GM12874 (cell line): ENCODE results near the gene CFTR.

ENCODE experiments used
- CTCF ChIP-seq: IDR thresholded peaks from 2 replicates; pipeline ENCODE4 v1.5.1; 2011; ENCODE audit warnings: low read depth, mild to moderate bottlenecking, control low read depth, low read length, moderate library complexity; ENCODE audit not compliant: insufficient read depth

CFTR gene

GRCh38 chr7:117606132-117606531, 126.3 kb downstream of the CFTR start:
- no peak for TF ChIP-seq CTCF

DNA sequence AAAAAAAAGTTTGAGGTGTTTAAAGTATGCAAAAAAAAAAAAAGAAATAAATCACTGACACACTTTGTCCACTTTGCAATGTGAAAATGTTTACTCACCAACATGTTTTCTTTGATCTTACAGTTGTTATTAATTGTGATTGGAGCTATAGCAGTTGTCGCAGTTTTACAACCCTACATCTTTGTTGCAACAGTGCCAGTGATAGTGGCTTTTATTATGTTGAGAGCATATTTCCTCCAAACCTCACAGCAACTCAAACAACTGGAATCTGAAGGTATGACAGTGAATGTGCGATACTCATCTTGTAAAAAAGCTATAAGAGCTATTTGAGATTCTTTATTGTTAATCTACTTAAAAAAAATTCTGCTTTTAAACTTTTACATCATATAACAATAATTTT, 130.6 kb downstream of the CFTR start:
- TF ChIP-seq CTCF: no peak

DNA sequence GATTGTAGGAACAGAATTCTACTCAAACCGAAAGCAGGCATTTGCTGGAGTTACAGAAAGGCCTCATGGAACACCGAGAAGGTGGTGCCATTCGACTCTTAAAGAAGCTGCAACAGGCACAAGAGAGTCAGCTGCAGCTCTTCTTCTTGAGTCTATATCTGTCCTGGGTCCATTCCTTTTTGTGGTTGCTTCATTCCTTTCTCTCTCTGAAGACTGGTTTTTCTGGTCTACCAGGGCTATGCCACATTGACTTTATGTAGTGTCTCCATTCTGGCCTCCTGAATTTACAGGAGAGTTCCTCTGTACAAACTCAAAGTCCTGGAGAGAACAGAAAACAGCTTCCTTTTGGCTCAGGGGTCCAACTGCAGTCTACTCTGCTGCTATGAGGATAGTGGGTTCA, 132.8 kb downstream of the CFTR start:
- TF ChIP-seq CTCF: no peak

DNA sequence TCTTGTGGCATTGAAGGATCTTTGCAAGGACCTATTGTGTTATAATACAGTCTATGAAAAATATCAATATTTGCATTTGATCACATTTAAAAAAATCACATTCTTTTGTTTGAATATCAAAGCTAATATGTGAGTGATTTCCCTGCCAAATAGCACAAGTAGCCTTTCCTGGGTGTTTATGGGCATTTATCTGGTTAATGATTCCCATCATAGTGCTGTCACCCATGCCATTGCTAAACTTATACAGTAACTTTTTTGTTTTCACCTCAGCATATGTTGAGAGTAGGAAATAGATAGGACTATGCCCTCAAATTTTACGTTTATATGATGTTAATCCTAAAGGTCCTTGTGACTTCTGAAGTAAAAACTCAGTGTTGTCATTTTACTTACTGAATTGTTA, 136.9 kb downstream of the CFTR start:
- no peak for TF ChIP-seq CTCF

DNA sequence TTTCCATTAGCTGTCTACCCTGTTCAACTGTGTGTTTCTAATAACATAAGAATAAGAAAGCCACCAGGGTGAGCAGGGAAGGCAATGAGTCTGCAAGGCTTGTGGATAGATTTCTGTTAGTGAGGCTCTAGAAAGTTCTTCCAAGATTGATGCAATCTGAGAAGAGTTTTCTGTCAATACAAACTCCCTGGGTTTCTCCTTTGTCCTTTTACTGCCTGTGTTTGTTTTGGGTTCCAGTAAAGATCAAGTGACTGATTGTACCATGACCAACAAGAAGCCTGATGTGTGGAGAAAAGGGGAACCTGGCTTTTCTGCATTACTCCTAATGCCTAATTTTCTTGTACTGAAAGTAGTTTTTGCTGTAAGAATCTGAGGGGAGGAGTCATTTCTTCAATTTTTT, 139.9 kb downstream of the CFTR start:
- no peak for TF ChIP-seq CTCF

DNA sequence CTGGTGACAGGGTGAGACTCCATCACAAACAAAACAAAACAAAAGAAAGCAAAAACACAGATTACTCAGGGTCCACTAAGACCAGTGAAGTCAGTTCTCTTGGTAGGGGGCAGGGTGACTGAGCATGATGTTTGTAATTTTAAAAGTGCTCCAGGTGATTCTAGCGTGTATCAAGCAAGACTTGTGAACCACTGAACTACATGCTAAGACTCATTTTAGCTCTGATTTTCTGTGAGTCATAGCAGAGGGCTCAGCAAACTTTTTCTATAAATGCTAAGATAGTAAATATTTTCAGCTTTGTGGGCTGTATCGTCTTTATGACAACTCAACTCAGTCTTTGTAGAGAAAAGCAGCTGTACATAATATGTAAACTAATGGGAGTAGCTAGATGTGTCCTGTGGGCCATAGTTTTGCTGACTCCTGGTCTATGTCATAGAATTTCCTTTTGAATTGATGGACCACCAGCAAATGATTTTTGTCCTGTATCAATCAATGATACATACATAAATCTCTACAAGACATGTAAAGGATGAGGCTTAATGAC, 141.3 kb downstream of the CFTR start:
- no peak for TF ChIP-seq CTCF

DNA sequence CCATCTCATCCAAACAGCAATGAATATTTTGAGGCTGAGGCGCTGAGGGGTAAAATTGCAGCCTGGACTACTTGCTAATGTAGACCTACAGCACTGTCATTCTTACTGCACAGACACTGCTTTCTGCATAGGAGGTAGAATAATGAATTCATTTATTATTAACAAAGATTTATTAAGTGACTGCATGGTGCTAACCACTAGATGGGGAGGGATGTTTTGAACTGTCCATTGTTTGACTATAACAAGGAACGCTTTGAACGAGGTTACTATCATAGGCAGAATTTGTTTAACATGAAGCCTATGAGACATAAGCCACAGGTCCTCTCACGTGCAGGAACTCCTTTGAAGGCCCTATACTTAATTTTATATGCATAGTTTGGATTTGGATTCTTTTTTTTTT, 143.8 kb downstream of the CFTR start:
- no peak for TF ChIP-seq CTCF

DNA sequence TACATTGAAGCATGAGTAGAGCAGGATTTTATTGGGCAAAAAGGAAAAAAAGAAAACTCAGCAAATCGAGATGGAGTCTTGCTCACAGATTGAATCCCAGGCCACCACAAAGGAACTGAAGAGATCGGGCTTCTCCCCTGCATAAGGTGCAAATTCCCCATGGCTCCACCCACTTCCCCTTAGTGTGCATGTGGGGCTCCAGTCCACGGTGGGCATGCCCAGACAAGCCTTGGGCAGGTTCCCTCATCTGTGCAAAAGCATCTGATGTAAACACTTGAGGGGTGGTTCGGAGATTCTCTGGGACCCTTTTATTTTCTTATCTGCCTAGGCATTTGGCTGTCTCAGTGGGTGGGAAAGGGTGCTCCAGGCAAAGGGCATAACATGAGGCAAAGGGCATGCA, 150.7 kb downstream of the CFTR start:
- no peak for TF ChIP-seq CTCF
